Gastrocnemius medialis (tissue), 4 donors: Measurements from ENCODE around the gene SNX6.
"Not testable (repeated sequence)": the region's sequence is repeated elsewhere in the genome, so short reads cannot be mapped to it uniquely, and the experiment has no call there.

Source experiments
- CTCF ChIP-seq, 5 experiments: fragments of 450-650 bp in 3 of 5; fragments of 200-600 bp in 2 of 5; sonication (generic) in 2 of 5; IDR thresholded peaks in 4 of 5; conservative IDR thresholded peaks in 1 of 5; 1 replicate in 4 of 5; 2 replicates in 1 of 5; pipeline ENCODE4 v1.5.1; 2016 to 2019; ENCODE audit warnings: antibody characterized with exemption in 5 of 5, mild to moderate bottlenecking in 3 of 5, moderate library complexity in 3 of 5
- POLR2A ChIP-seq, 2 donors: fragments of 450-650 bp; IDR thresholded peaks; one replicate each; pipeline ENCODE4 v1.6.1; 2017; ENCODE audit warnings: antibody characterized with exemption in 2 of 2, mild to moderate bottlenecking in 2 of 2, moderate library complexity in 2 of 2

GRCh38 chr14:34556498-34556829 is 73.5 kb downstream of the SNX6 start:
- TF ChIP-seq CTCF (IDR thresholded peaks at IDR 0.05 in 4 of 5, conservative IDR thresholded peaks at IDR 0.05 in 1 of 5); POLR2A (IDR thresholded peaks at IDR 0.05): not testable (repeated sequence)
